NCI-H2227 (cell line): ENCODE results near the gene SORBS1.

ENCODE experiments used
- DNase-seq: peaks from one replicate; lab custom pipeline; 2025; ENCODE audit not compliant: unreplicated experiment; lab: John Stamatoyannopoulos, UW

The SORBS1 gene

DNA sequence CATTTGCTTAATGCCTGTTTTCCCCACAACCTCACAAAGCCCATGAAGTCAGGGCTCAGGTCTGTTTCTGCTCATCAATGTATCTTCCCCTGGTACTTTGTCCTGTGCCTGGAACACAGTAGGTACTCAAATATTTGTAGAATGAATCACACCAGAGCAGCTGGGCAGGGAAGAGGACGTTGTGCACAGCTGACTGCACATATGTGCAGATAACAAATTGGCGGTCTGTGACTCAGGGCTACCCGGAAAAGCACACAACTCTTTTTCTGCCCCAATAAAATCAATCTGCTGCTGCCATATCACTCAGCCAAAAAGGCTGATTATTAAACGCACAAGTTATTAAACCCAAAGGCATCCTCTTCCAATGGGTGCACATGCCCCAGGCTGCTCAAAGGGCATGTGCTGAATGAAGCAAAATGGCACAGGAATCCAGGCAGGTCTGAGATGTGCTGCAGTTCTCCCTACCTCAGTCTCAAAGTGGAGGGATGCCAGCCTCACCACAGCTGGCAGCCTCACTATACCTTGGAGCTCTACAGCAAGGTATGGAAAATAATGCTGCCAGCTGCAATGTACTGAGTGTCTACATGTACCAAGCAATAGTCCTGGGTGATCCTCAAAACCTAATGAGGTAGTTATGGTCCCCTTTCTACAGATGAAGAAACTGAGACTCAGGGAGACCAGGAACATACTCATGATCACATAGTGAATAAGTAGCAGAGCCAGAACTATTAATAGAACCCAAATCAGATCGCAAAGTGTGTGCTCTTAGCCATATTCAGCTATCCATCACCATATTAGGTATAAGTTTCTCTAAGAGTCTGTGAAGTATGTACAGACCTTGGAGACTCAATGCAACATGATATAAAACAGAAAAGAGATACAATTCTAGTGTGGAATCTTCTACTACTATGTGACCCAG, 43.4 kb downstream of the SORBS1 start:
- no peak for DNase-seq

DNA sequence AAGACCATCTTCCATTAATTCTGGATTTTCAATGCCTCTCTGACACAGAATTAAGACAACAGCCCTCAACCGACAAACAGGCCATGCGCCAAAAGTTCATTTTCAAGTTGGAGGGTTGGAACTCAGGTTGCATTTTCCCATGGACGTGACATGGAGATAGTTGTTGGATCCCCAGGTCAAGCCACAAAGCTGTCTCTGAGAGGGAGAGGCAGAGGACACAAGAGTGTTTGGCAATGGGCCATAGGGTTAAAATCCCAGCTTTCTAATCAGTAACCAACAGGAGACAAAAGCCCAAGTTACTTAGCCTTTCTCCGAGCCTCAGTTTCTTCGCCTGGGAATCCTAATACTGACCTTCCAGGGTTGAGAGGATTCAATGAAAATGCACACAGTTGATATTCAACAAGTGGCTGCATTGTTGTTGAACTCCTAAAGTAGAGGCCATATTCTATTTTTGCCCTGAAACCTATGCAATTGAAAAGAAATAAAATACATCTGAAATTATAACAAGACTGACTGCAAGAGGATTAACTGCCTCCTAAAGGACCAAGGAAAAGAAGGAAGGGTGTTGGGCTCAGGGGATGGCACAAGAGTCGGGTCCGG, 44.3 kb downstream of the SORBS1 start:
- no peak for DNase-seq

DNA sequence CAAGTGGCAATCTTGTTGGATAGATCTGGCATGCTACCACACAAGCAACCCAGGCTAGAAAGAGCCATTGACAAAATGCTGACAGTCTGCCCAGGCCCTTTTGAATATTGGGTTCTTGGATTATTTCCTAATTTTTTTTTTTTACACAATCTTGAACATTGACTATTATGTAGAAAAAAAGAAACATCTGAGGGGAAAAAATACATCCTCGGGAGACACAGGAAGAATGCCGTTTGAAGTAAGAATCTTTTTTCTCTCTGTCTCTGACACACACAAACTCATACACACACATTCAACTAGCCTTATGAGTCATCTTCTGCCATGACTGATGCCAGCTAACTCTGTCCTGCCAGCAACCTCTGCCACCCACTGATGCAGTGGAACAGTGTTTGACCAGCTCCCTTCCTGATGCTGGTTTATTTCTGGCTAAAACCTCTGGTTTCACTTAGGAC, 47.2 kb downstream of the SORBS1 start:
- DNase-seq, result no peak

DNA sequence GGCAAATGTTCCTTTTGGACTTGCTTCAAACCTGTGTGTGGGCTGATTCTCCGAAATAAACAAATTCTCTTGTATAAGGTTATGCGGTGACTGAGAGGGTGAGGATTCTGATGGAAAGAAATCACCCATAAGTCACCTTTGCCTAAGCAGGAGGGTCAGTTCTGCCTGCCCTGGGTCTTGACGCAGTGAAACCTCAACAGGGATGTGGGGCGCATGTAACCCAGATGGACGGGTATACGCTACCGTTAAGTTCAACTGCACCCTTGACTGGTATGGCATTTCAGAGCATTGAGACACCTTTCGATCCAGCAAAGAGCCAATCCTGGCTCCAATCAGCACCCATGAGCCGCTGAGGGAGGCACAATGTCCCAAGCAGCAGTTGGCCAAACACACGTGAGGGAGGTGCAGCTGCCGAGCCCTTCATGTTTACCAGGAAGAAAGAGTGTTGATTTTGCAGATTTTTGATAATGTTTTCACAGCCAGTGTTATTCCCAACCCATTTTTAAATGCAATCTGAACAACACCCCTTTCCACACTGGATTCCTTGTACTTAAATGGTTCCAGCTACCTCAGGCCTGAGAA, 48.1 kb downstream of the SORBS1 start:
- DNase-seq, result no peak

DNA sequence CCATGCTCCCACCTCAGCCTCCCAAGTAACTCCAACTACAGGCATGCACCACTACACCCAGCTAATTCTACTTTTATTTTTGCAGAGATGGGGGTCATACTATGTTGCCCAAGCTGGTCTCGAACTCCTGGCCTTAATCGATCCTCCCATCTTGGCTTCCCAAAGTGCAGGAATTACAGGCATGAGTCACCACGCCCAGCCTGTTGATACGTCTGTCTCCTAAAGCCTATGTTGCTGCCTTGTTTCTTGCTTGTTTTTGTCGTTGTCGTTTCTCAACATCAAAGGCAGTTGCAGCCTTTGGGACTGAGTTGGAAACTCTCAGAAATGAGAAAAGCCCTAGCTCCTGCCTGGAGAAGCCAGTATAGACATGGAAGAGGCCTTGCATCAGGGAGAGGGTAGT, 49.9 kb downstream of the SORBS1 start:
- no peak for DNase-seq

DNA sequence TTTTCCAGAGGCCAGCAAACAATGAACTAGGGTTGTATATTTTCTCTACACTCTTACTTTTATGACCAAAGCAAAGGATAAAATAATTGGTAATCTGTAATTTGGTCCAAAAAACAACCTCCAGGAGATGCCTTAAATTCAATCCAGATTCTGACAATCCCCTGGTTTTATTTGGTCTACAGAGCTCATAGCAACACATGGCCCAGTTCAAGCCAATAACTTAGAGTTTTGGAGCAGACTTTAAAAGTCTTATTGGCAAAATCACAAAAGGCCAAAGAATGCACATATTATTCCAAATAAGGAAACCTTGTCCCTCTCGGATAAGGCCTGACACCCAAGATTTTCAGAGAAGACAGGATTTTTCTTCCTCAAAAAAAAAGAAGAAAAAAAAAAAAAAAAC, 51.9 kb downstream of the SORBS1 start:
- no peak for DNase-seq

DNA sequence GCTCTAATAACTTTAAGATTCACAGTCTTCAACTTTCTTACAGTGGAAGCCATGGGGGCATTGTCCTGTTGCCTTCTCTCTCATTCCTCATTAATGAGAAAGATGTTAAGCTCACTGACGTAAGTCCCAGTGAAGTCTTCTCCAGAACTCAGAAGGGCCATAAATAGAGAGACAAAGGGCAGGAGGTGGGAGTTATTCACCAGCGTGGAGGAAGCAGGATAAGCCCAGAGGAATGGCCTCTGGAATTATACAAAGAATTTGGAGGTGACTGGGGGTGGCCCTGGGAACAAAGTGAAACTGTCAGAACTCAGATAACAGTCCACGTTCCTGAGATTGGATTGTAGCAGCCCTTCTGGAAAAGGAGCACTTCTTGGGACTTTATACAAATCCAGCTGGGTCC, 52.4 kb downstream of the SORBS1 start:
- no peak for DNase-seq

DNA sequence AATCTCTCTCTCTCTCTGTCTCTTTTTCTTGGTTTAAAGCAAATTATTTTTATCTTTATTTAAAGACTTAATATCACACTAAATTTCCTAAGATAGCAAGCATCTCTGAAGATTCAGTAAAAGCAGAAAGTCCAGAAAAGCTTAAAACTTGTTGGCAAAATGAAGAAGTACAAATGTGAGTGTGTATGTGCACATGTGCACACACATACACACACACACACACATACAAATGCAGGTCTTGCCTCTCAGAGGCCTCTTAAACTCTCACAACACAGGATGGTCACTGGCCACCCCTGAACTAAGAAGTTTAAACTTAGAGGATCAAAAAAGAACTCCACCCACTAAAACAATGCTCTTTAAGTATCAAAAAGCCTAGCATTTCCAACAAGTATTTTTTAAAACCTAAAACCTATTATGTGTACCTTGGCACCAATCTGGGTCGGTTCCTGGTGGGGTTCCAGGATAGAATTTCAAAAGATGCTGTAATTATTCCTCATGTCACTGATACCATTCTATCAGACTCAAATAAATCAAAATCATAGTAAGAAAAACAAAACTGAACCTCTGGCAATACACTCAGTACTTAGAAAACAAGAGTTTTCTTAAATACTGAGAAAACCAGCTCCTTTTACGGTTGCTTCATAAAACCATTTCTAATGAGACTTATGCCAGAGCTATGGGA, 55.0 kb downstream of the SORBS1 start:
- no peak for DNase-seq

DNA sequence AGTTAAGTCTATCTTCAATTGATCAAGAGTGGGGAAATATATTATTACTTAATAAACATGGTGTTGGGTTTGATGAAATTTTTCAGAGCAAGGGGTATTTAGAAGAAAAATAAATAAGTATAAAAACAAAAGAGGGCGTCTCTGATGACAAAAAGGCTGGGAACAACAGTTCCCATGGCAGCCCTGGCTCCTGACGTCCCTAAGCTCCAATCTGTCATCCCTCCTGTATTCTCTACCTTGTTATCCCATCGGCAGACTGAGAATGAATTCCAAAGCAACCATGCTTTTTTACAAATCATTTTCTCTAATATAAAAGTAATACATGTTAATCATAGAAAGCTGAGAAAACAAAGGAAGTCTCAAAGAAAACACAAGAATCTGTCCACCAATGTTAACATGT, 55.5 kb downstream of the SORBS1 start:
- no peak for DNase-seq

DNA sequence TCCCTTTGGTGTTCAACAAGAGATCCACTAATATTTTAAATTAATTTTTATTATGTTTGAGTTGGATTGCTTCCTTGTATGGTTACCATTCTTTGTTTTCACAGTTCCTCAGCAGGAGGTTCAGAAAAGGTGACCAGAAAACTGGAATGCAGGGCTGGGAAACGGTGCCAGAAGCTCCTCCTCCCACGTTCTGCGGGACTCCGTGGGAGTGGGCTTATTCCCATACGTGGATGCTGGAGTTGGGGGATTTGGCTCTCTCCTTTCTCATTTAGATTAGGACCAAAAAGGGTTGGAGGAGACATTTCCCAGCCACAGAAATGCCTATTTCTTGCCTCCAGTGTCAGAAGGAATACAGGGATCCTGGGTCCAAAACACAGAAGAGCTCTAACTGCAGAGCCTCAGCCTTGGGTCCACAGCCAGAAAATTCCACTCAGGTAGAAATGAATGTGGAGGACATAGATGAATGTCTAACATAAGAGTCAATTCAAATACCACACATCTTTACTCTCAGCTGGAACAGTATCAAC, 56.0 kb downstream of the SORBS1 start:
- no peak for DNase-seq

DNA sequence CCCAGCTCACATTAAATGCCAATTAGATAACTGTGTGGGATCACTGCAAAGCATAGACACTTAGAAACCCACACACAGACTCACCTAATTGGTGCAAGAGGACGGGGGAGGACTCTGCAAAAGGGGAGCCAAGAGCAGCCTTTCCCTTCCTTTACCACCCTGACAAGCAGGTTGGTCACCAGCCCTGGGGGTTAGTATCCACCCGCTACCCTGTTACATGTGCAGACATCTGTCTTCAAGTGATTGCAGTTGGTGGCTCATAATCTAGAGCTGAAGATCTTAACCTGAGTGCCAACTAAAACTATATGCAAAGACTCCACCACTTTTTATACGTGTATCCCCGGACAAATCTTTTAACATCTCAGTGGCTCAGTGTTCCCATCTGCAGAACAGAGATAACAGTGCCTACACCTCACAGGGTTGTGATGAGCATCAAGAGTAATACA, 56.9 kb downstream of the SORBS1 start:
- no peak for DNase-seq

DNA sequence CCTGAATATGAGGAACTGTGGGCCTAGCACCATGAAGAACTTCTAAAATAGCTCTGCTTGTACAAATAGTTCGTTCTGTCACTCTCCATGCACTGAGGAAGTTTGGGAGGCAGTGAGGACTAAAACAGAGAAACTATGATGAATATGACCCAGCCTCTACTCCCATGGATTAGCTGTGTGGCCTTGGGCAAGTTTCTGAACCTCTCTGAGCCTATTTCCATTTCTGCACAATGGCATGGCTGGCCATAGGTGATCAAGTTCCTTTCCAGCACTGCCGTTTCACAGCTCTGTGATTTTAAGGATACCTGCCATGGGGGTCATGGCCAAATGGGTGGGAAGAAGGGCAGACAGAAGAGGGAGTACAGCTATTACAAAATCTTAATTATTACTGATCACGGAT, 57.6 kb downstream of the SORBS1 start:
- no peak for DNase-seq

DNA sequence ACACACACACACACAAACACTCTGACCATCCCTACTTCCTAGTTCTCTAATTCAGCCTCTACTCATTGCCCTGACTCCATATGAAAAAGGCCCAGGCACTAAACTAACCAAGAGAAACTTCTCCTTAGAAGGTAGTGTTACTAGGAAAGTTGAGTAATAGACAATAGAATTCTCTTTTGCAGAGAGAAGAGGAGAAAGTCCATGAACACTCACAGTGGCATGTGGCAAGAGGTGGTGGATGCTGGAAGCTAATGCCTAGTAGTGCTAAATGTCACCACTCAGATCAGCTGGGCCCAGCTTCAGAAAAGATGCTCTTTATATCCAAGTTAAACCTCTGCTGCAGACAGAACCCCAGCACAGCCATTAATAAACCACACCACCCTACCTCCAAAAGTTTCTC, 58.2 kb downstream of the SORBS1 start:
- no peak for DNase-seq

DNA sequence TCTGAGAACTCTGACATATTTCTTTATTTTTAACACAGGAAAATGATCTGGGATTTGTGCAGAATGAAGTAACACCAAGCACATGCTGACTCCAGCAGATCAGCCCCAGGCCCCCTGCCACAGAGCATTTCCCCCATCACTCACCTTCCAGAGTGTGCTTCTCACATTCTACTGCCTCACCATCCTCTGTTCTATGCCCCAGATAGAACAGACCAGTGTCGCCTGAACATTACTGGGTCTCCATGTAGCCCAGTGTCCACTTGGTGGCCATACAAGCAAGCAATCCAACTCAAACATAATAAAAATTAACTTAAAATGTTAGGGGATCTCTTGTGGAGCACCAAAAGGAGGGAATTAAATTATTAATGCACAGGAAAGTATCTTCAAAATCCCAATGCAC, 58.8 kb downstream of the SORBS1 start:
- no peak for DNase-seq

DNA sequence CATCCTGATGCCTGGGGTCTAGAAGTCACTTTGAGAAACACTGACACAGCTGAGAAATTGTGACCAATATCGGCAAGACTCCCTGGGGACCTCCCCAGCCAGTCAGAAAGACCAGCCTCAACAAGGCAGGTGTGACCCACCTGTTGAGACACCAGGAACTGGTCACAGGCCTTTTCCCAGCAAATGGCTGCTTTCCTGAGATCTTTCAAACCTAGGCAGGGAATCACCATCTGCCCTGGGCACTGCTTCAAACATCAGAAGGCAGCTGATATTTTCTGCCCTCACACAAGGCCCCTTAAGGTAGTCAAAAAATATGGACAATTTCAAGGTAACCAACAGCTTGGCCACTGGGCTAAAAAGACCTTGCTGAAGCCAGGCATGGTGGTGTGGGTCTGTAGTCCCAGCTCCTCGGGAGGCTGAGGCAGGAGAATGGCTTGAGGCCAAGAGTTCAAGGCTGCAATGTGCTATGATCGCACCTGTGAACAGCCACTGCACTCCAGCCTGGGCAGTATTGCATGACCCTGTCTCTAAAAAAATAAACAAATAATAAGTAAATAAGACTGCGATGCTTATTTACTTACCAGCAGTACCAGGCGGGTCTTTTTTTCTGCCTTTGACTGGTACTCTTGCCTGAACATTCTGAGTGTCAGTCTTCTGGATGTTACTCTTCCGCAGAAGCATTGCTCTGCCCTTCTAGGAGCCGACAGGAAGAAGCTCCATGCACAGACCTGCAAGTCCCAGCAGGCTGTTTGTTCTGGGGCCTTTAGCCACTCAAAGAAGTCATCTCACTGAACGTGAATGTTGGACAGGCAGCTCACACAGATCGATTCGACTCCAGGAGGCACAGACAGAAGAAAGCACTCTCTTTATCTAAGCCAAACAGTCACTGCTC, 59.7 kb downstream of the SORBS1 start:
- DNase-seq, result no peak

DNA sequence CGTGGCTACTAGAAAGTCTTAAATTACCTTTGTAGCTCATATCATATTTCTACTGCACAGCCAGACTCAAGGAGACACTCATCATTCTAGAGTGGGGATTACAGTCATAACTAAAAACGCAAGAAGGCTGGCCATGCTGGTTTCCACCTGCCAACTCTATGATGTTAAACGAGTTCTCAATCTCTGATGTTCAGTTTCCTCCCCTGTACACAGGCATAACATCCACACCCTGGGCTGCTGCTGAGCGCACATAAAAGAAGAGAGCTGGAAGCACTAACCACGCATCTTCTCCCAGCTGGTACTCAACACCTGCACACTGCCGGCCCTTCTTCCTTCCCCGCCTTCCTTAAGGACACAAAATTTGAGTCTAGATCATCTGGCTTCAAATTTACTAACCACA, 60.5 kb downstream of the SORBS1 start:
- no peak for DNase-seq

DNA sequence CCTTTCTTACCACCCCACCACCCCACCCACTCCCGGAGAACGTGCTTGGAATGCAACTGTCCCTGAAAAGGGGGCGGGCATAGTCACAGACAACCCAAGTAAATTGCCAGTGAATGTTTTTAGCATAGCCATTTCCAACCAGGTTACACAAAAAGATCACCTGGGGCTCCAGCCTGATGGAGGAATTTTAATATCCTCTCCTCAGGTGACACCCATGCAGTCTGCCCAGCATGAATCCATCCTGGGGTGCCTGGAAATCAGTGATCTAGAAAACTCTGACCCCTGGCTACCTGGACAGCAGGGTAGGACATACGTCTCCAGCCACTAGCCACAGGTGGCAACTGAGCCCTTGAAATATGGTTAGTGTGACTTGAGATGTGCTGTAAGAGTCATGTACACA, 61.1 kb downstream of the SORBS1 start:
- no peak for DNase-seq

DNA sequence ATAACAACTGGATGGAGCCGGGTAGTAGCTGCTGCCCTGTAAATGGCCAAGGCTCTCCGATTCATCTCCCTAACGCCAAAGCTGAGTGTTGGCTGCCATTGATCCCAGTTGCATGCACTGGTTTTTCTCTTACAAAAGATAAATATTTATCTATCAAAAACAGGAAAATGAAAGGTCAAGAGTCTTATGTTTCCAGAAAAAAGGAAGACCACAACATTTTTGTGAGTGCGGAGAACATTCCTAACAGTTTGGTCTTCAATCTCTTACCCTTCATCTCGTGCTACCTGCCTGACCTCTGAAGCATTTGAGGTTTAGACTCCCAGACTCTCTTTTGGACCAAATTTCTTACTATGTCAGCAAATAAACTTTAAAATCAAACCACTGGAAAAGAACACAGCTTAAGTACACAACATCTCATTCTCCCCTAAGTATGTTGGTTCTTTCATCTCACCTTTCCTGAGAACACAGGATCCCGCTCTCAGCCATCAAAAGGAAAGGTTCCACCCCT, 61.6 kb downstream of the SORBS1 start:
- DNase-seq, result no peak

DNA sequence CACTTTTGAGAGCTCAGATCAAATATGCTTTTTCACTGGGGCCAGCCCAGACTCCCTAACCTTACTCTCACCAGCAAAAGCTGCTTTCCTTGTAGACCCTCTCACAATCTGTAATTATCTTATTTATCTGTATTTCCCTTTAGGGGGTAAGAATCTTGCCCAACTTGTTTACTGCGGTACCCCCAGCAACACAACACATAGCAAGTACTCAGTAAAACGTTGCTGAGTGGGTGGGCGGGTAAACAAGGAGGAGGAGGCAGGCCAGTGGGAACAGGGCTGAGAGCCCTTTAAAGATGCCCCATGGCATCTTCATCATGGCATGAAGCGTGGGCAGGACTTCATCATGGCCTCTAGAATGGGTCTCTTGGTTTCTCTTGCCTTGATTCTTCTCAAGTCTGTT, 64.2 kb downstream of the SORBS1 start:
- DNase-seq, result no peak

DNA sequence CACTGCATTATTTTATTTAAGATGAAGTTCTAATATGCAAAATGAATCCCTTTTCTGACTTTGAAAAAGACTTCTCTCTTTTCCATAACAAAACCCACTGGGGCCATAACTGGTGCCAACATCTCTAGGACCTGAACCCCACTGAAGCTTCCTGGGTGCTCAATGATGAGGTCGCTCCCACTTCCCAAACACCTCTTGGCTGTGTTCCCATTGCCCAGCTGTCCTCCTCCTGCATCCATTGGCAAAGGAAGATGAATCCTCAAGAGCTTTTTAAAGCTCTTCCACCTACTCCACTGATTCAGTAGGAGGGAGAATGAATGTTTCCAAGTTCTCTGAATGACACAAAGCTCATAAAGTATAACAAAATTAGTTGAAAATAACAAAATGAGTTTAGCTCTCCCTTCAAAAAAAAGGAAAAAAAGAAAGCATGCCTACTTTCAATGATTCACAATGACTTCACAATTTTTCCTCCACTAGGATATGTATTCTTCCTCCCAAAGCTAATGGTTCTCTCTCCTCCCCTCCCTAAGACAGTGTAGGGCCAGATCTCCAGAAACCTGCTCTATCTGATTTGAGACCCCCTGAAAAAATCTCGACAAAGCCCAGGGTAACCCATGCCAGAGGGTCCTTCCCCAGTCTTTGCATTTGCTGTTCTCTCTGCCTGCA, 64.8 kb downstream of the SORBS1 start:
- no peak for DNase-seq
